ENCODE measurements around the gene AKR1C1.

DNA sequence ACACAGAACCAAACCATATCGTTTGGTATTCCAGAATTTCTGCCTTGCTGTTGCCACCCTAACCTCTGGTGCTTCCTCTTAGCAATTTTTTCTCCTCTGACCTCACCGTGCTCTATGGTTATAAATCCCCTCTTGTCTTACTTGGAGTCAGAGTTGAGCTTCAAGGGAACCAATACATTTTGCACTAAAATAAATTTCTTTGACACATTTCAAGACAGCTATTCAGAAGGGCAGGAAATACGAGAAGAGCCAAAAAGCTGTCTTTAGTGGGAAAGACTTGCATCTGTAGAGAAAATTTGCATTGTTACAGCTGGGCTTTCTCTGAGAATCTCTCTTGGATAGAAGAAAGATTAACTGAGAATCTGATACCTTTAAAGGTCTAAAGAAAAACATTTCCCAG, 54.9 kb downstream of the AKR1C1 start:
- TF ChIP-seq ZNF23 (CRISPR knock-in tag; IDR thresholded peaks at IDR 0.05) (no peak), KLF1 (tag; IDR thresholded peaks at IDR 0.05) (no peak), HMG20A (CRISPR knock-in tag; conservative IDR thresholded peaks at IDR 0.05) (no peak), POU5F1 (IDR thresholded peaks at IDR 0.05; ENCODE audit: borderline replicate concordance, low read depth, low read length, partially characterized antibody) (no peak), ADNP (tag; IDR thresholded peaks at IDR 0.05) (no peak)
- TF ChIP-seq, protein P1, sequence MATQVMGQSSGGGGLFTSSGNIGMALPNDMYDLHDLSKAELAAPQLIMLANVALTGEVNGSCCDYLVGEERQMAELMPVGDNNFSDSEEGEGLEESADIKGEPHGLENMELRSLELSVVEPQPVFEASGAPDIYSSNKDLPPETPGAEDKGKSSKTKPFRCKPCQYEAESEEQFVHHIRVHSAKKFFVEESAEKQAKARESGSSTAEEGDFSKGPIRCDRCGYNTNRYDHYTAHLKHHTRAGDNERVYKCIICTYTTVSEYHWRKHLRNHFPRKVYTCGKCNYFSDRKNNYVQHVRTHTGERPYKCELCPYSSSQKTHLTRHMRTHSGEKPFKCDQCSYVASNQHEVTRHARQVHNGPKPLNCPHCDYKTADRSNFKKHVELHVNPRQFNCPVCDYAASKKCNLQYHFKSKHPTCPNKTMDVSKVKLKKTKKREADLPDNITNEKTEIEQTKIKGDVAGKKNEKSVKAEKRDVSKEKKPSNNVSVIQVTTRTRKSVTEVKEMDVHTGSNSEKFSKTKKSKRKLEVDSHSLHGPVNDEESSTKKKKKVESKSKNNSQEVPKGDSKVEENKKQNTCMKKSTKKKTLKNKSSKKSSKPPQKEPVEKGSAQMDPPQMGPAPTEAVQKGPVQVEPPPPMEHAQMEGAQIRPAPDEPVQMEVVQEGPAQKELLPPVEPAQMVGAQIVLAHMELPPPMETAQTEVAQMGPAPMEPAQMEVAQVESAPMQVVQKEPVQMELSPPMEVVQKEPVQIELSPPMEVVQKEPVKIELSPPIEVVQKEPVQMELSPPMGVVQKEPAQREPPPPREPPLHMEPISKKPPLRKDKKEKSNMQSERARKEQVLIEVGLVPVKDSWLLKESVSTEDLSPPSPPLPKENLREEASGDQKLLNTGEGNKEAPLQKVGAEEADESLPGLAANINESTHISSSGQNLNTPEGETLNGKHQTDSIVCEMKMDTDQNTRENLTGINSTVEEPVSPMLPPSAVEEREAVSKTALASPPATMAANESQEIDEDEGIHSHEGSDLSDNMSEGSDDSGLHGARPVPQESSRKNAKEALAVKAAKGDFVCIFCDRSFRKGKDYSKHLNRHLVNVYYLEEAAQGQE (IDR thresholded peaks at IDR 0.05; ENCODE audit: borderline replicate concordance): no peak
- TF ChIP-seq, protein P1 (CRISPR knock-in tag; IDR thresholded peaks at IDR 0.05; ENCODE audit: low read depth): no peak
